ENCODE measurements around the gene MACF1.
"Not testable (repeated sequence)": the region's sequence is repeated elsewhere in the genome, so short reads cannot be mapped to it uniquely, and the experiment has no call there.

DNA sequence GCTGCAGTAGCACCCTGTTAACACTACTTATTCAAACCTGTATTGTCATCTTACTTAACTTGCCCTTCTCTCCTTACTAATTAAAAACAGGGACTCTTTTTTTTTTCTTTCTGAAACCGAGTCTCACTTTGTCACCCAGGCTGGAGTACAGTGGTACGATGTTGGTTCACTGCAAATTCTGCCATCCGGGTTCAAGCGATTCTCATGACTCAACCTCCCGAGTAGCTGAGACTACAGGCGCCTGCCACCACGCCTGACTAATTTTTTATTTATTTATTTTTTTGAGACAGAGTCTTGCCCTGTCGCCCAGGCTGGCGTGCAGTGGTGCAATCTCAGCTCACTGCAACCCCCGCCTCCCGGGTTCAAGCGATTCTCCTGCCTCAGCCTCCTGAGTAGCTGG, 3.9 kb downstream of the MACF1 start:
- TF ChIP-seq, protein P1, sequence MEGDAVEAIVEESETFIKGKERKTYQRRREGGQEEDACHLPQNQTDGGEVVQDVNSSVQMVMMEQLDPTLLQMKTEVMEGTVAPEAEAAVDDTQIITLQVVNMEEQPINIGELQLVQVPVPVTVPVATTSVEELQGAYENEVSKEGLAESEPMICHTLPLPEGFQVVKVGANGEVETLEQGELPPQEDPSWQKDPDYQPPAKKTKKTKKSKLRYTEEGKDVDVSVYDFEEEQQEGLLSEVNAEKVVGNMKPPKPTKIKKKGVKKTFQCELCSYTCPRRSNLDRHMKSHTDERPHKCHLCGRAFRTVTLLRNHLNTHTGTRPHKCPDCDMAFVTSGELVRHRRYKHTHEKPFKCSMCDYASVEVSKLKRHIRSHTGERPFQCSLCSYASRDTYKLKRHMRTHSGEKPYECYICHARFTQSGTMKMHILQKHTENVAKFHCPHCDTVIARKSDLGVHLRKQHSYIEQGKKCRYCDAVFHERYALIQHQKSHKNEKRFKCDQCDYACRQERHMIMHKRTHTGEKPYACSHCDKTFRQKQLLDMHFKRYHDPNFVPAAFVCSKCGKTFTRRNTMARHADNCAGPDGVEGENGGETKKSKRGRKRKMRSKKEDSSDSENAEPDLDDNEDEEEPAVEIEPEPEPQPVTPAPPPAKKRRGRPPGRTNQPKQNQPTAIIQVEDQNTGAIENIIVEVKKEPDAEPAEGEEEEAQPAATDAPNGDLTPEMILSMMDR (IDR thresholded peaks at IDR 0.05): not testable (repeated sequence)
- not testable (repeated sequence) for TF ChIP-seq POLR2A (IDR thresholded peaks at IDR 0.05)
